Measurements from ENCODE around the gene ADIRF. TPM values are rescaled to one million over a fixed set of nuclear protein-coding genes. Genes with fewer than 3 reads are reported as not detected.
"Not testable (repeated sequence)": the region's sequence is repeated elsewhere in the genome, so short reads cannot be mapped to it uniquely, and the experiment has no call there.

The ADIRF gene
- total RNA-seq, 1 donor from 2014 or later, result not detected

GRCh38 chr10:86970982-86971231 lies 2.6 kb downstream of the ADIRF start:
- Mint-ChIP-seq H3K9me3 (no peaks in the 10 kb centered on the region), H3K4me1 (peaks cover 26% of the 10 kb centered on the region), H3K27me3 (ENCODE audit: low read depth) (peaks cover 20% of the 10 kb centered on the region), H3K27ac (ENCODE audit: unreplicated experiment) (peak overlapping the region; percentile 86), H3K36me3 (ENCODE audit: low read depth) (no peaks in the 10 kb centered on the region), H3K4me3 (peak overlapping the region; percentile 90)
- DNase-seq (ENCODE audit: low read depth, low spot score), result no peak
- TF ChIP-seq, protein P1, sequence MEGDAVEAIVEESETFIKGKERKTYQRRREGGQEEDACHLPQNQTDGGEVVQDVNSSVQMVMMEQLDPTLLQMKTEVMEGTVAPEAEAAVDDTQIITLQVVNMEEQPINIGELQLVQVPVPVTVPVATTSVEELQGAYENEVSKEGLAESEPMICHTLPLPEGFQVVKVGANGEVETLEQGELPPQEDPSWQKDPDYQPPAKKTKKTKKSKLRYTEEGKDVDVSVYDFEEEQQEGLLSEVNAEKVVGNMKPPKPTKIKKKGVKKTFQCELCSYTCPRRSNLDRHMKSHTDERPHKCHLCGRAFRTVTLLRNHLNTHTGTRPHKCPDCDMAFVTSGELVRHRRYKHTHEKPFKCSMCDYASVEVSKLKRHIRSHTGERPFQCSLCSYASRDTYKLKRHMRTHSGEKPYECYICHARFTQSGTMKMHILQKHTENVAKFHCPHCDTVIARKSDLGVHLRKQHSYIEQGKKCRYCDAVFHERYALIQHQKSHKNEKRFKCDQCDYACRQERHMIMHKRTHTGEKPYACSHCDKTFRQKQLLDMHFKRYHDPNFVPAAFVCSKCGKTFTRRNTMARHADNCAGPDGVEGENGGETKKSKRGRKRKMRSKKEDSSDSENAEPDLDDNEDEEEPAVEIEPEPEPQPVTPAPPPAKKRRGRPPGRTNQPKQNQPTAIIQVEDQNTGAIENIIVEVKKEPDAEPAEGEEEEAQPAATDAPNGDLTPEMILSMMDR (conservative IDR thresholded peaks at IDR 0.05), result no peak

DNA sequence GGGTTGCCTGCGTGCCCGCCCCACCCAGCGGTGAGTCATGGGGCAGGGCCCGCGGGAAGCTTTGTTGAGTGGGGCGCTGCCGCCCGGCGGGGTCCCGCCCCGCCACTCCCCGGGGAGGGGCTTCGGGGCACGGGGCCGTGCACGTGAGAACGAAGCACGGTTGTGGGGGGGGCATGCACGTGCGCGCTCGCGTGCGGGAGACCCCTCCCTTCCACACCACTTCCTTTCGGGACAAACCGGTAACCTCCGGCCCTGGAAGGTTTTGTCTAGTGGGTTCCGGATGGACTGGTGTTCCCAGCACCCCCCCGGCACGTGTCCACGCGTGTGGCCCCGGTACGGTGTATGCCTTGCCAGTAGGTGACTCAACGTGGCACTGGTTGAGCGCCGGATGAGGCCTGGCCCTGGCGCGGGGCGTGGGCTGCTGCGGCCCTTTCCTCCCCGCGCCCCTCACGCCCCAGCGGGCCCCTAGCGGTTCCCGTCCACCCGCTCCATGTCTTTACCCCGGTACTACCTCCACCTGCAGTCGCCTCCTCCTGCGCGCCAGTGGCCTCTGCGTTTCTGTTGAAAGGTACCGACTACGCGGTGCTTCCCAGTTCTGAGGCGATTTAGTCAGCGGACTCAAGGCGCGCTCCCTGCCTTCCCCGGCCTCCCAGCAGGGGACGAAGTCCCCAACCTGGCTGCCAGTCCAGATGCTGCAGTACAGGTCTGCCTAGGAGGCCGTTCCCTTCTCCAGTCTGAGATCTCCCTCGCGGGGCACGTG lies 3.1 kb downstream of the ADIRF start:
- DNase-seq (ENCODE audit: low read depth, low spot score), result peak; percentile 53
- no peaks in the 10 kb centered on the region for H3K36me3 Mint-ChIP-seq (ENCODE audit: low read depth)
- peak overlapping the region; percentile 27 for H3K27ac Mint-ChIP-seq (ENCODE audit: unreplicated experiment)
- no peaks in the 10 kb centered on the region for H3K9me3 Mint-ChIP-seq
- peaks cover 20% of the 10 kb centered on the region for H3K27me3 Mint-ChIP-seq (ENCODE audit: low read depth)
- TF ChIP-seq, protein P1 (conservative IDR thresholded peaks at IDR 0.05), result peak; percentile 34
- H3K4me3 Mint-ChIP-seq, result peak overlapping the region; percentile 92
- H3K4me1 Mint-ChIP-seq, result peaks cover 22% of the 10 kb centered on the region

- no peak overlapping the region for H3K27ac Mint-ChIP-seq (ENCODE audit: unreplicated experiment)
- no peaks in the 10 kb centered on the region for H3K36me3 Mint-ChIP-seq (ENCODE audit: low read depth)
- DNase-seq (ENCODE audit: low read depth, low spot score), result no peak
- TF ChIP-seq, protein P1 (conservative IDR thresholded peaks at IDR 0.05), result no peak
- peaks cover 18% of the 10 kb centered on the region for H3K4me1 Mint-ChIP-seq
- peaks cover 20% of the 10 kb centered on the region for H3K27me3 Mint-ChIP-seq (ENCODE audit: low read depth)
- peak overlapping the region; percentile 56 for H3K4me3 Mint-ChIP-seq
- no peaks in the 10 kb centered on the region for H3K9me3 Mint-ChIP-seq
Measured at GRCh38 chr10:86972613-86973380, 4.5 kb downstream of the ADIRF start.

DNA sequence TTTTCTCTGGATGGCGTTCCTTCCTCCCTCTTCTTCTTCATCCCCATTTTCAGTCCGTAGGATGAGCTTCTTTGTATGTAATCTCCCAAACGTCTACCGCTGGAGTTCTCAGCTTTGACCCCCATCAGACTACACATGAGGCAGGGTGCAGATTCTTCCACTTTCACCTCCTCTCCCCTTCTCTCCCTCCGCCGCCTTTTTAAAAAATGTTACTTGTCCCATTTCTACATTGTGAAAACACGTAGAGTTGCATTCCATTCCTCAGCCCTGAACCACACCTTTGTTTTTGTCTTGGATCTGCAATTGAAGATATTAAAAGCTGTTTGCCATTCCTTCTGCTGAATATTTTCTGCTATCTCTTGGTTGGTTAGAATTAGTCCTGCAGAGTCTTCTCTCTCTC lies 6.2 kb downstream of the ADIRF start:
- no peak overlapping the region for H3K4me3 Mint-ChIP-seq
- H3K4me1 Mint-ChIP-seq, result peaks cover 18% of the 10 kb centered on the region
- H3K27me3 Mint-ChIP-seq (ENCODE audit: low read depth), result peaks cover 20% of the 10 kb centered on the region
- TF ChIP-seq, protein P1 (conservative IDR thresholded peaks at IDR 0.05), result no peak
- no peaks in the 10 kb centered on the region for H3K9me3 Mint-ChIP-seq
- H3K36me3 Mint-ChIP-seq (ENCODE audit: low read depth), result no peaks in the 10 kb centered on the region
- no peak overlapping the region for H3K27ac Mint-ChIP-seq (ENCODE audit: unreplicated experiment)
- no peak for DNase-seq (ENCODE audit: low read depth, low spot score)

DNA sequence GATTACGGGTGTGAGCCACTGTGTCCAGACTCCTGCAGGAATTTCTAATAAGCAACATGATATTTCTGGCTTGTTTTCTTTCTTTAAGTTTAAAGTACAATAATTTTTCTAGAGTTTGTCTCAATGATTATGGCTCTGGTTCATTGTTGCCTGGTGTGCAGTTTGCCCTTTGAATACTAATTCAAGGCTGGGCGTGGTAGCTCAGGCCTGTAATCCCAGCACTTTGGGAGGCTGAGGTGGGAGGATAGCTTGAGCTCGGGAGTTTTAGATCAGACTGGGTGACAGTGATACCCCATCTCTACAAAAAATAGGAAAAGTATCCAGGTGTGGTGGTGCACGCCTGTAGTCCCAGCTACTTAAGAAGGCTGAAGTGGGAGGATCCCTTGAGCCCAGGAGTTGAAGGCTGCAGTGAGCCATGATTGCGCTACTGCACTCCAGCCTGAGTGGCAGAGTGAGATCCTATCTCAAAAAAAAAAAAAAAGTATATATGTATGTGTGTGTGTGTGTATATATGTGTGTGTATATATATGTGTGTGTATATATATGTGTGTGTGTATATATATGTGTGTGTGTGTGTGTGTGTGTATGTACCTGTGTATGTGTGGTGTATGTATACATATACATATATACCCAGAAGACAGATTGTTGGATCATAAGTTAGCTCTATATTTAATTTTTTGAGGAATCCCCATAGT lies 8.2 kb downstream of the ADIRF start:
- Mint-ChIP-seq H3K27me3 (ENCODE audit: low read depth) (peaks cover 14% of the 10 kb centered on the region), H3K4me3 (no peak overlapping the region), H3K9me3 (no peaks in the 10 kb centered on the region), H3K36me3 (ENCODE audit: low read depth) (no peaks in the 10 kb centered on the region), H3K27ac (ENCODE audit: unreplicated experiment) (no peak overlapping the region), H3K4me1 (peaks cover 5% of the 10 kb centered on the region)
- TF ChIP-seq, protein P1 (conservative IDR thresholded peaks at IDR 0.05), result no peak
- no peak for DNase-seq (ENCODE audit: low read depth, low spot score)

- DNase-seq (ENCODE audit: low read depth, low spot score); H3K4me1 Mint-ChIP-seq; H3K27me3 Mint-ChIP-seq (ENCODE audit: low read depth); H3K4me3 Mint-ChIP-seq; H3K27ac Mint-ChIP-seq (ENCODE audit: unreplicated experiment); H3K36me3 Mint-ChIP-seq (ENCODE audit: low read depth); H3K9me3 Mint-ChIP-seq: not testable (repeated sequence)
Measured at GRCh38 chr10:86978457-86978856, 10.2 kb downstream of the ADIRF start.
